OCI-LY3 (cell line): ENCODE data around the gene RPS6KA2.

Experiments used
- EZH2phosphoT487 ChIP-seq: fragments of 200-600 bp; shearing (Covaris generic); IDR thresholded peaks from 2 replicates; pipeline ENCODE4 v1.6.1; 2018; ENCODE audit warnings: antibody characterized with exemption, mixed run types, low read depth
- TF ChIP-seq, protein P1 (sequence below): fragments of 200-600, 300-600 bp; sonication (generic); IDR thresholded peaks from 2 replicates; pipeline ENCODE4 v1.5.1; 2014; ENCODE audit warnings: antibody characterized with exemption, low read length, low read depth

DNA sequence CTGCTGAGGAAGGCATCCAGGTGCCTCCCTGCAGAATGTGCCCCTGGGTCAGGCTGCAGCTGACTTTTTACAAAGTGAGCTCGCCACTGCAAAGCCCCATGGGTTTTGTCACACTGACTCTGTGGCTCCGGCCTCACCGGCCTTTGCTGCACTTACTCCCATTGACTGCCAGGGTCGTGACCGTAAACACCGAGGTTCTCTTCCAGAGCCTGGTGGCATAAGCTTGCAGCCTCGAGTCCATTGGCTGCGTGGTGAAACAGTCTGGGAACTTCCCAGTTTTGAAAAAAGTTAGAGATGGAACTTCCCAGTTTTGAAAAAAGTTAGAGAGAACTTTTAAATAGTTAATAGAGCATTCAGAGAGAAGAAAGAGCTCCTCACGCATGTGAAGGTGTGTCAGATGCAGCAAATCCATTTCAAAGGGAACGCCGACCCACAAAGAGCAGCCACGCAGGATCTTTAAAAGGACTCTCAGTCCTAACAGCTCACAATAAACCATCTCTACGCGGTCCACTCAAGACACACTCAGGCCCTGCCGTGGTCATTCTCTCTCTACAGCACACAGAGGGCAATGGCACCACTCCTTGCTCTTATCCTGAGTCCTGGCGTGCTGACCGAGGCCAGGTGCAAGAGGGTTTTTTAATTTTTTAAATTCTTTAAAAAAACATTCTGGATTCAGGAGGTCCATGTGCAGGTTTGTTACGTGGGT lies 53.4 kb downstream of the RPS6KA2 start:
- TF ChIP-seq, protein P1, sequence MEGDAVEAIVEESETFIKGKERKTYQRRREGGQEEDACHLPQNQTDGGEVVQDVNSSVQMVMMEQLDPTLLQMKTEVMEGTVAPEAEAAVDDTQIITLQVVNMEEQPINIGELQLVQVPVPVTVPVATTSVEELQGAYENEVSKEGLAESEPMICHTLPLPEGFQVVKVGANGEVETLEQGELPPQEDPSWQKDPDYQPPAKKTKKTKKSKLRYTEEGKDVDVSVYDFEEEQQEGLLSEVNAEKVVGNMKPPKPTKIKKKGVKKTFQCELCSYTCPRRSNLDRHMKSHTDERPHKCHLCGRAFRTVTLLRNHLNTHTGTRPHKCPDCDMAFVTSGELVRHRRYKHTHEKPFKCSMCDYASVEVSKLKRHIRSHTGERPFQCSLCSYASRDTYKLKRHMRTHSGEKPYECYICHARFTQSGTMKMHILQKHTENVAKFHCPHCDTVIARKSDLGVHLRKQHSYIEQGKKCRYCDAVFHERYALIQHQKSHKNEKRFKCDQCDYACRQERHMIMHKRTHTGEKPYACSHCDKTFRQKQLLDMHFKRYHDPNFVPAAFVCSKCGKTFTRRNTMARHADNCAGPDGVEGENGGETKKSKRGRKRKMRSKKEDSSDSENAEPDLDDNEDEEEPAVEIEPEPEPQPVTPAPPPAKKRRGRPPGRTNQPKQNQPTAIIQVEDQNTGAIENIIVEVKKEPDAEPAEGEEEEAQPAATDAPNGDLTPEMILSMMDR: no peak
- no peak for TF ChIP-seq EZH2phosphoT487
